ENCODE measurements around the gene ALAD.

DNA sequence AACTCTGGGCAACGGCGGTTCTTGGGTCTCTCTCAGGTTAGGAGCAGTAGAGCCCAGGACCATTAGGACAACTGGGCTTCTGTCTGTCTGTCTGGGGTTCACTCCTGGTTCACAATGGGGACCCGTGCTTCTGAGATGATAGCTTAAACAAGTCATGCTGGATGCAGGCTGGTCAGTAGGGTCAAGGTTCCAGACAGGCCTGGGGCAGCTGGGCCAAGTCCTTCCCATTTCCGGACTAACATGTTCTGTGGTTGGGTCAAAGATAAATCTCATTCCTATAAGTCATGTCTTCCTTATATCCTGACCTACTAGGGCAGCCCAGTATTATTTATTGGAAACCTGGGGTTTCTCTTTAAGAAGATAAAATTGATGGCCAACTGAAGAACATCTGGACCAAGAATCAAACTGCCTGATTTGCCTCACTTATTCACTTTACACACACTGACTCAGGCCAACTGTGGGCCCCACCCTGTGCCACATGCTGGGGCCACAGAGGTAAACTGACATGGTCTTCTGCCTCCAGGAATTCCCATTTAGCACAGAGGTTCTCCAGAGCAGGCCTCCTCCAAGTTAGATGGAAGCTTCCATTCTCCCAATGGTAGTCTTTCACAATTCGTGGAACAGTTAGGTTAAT lies 32.6 kb downstream of the ALAD start:
- TF ChIP-seq POLR2A (IDR thresholded peaks at IDR 0.05; ENCODE audit: control extremely low read depth in 1 of 2, low read depth in 2 of 2, low read length in 2 of 2) (no peak), CTCF (IDR thresholded peaks at IDR 0.05; ENCODE audit: control extremely low read depth in 1 of 3, insufficient read depth in 1 of 3, low read depth in 1 of 3, low read length in 3 of 3) (no peak), USF2 (IDR thresholded peaks at IDR 0.05; ENCODE audit: low read length) (no peak), EZH2 (IDR thresholded peaks at IDR 0.05; ENCODE audit: low read depth, low read length, severe bottlenecking) (no peak), ZNF274 (IDR thresholded peaks at IDR 0.05; ENCODE audit: borderline replicate concordance, extremely low read depth, low read length) (no peak), CBX8 (IDR thresholded peaks at IDR 0.05; ENCODE audit: borderline replicate concordance, low read depth, low read length) (no peak), POLR2AphosphoS5 (IDR thresholded peaks at IDR 0.05; ENCODE audit: low read depth, low read length) (no peak)
- TF ChIP-seq, protein P1, sequence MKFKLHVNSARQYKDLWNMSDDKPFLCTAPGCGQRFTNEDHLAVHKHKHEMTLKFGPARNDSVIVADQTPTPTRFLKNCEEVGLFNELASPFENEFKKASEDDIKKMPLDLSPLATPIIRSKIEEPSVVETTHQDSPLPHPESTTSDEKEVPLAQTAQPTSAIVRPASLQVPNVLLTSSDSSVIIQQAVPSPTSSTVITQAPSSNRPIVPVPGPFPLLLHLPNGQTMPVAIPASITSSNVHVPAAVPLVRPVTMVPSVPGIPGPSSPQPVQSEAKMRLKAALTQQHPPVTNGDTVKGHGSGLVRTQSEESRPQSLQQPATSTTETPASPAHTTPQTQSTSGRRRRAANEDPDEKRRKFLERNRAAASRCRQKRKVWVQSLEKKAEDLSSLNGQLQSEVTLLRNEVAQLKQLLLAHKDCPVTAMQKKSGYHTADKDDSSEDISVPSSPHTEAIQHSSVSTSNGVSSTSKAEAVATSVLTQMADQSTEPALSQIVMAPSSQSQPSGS (IDR thresholded peaks at IDR 0.05; ENCODE audit: low read length): no peak

All from H1 (cell line).